Anterior cingulate cortex (tissue), 58 donors: ENCODE data around the gene TMEM238L.

Source experiments
- DNase-seq, 58 donors: peaks; one replicate each; lab custom pipeline; 2025; lab: John Stamatoyannopoulos, UW

The TMEM238L gene

DNA sequence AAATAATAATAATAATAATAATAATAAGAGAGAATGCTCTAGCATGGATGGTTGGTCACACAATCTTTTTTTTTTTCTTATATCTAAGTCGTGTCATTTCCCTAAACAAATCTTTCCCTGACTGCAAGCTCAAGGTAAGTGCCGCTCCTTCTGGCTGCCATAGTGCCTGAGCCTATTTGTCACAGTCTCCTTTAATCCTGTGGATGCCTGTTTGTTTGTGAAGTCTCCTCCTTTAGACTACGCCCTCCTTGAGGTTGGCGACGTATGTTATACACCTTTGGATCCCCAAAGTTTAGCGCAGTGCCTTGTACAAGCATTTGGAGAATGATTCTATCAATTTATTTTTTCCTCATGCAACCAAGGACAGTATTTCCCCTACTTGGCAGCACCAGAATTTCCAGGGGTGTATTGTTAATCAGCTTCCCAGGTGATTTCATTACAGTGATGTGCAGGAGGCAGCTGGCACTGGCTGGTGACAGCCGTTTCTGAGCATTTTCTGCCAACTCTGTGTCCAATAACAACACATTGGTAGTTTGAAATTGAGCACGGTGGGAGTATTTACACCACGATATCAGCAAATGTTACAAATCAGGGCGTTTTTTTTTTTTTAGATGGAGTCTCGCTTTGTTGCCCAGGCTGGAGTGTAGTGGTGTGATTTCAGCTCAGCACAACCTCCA is 26.6 kb downstream of the TMEM238L start:
- no peak for DNase-seq

DNA sequence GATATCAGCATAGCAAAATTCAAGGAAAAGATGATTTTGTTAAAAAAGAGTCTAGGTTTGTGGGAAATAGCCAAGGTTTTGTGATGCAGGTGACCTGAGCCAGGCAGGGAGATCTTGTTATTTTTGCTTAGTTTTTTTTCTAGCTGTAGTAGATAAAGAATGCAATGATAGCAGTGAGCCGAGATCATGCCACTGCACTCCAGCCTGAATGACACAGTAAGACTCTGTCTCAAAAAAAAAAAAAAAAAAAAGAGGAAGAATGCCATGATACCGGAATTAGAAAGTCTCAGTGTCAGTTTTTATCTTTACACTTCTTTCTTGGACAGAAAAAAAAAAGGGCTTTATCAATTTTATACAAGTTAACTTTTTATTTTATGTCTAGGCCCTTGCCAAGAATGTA is 27.5 kb downstream of the TMEM238L start:
- no peak for DNase-seq

DNA sequence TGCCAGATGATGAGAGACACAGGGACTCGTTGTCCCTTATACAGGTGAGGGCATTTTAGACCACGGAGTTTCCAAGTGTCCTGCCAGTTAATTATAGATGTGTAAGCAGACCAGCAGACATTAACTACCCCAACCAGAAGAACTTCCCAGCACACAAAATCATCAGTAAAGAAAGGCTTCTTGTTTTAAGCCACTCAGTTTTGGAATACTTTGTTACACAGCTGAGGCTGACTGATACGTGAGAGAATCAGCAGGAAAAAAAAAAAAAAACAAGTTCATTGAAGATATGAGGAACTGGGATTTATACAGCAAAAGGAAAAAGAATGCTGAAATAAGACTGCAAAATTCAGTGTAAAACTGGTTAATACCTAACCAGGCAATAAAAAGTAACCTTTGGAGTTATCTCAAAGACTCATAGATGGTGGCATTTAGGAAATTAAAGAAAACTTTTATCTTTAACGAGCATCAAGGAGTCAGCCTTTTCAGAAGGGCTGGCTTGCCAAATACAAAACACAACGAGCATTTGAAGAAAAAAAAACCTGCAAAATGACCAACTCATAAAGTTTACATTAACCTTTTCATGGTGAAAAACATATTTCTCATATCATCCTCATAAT is 28.1 kb downstream of the TMEM238L start:
- DNase-seq = no peak

GRCh38 chr17:10775058-10775457 is 28.8 kb downstream of the TMEM238L start:
- no peak for DNase-seq

DNA sequence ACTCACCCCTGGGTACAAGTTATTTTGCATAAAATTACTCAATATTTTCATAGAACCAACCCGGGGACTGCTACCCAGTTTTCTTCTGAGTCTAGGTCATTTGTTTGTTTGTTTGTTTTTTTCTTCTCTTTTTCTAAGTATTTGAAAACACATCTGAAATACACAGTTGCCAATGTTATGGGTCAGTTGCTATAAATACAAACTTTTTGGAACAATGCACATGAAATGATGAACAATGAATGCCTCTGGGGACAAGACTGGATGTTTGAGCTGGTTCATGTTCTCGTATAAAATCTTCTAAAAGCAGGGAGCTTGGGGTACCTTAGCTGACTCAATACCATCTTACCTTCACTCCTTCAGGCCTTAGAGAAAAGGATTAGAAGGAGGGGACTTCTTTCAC is 30.5 kb downstream of the TMEM238L start:
- no peak for DNase-seq

- peak in 5 of 58 donors; percentile 2 to 16 (median 4) for DNase-seq
Measured at GRCh38 chr17:10772425-10773380, 31.2 kb downstream of the TMEM238L start.

DNA sequence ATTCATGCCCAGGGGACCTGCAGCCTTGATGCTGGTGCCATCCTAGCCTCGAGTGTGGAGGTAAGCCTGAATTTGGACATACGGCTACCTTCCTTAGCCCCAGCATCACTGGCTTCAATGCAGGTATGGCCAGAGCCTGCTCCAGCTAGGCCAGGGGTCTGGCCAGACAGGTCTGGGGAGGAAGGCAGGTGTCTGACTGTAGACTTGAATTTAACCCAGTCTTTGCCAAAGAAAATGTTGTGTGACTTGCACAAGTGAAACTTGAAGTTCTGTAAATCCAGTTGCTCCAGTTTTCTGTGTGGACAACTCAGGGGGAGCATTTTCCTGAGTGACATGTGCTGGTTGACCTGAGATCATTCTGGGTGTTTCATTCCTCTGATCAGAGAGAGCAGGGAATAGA is 32.8 kb downstream of the TMEM238L start:
- no peak for DNase-seq

DNA sequence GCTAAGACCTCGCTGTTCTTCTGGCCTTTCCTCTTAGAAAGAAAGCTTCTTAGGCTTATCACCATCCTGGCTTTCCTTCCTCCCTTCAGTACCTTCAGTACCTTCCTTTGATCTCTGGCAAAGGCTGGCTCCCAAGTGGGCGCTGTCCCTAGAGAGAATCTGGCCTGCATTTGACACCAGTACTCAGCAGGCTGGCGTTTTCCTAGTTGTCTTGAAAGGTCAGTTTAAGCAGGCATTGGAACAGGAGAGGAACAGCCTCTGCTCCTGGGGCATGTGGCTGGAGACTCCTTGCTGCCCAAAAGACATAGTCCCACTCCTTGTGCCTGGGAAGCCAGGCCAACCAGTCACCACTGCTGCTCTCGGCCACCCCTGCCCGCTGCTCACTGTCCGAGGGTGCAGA is 34.1 kb downstream of the TMEM238L start:
- no peak for DNase-seq

GRCh38 chr17:10768750-10769251 is 35.1 kb downstream of the TMEM238L start:
- peak in 22 of 58 donors; percentile 6 to 70 (median 22) for DNase-seq

GRCh38 chr17:10767232-10767631 is 36.7 kb downstream of the TMEM238L start:
- no peak for DNase-seq

DNA sequence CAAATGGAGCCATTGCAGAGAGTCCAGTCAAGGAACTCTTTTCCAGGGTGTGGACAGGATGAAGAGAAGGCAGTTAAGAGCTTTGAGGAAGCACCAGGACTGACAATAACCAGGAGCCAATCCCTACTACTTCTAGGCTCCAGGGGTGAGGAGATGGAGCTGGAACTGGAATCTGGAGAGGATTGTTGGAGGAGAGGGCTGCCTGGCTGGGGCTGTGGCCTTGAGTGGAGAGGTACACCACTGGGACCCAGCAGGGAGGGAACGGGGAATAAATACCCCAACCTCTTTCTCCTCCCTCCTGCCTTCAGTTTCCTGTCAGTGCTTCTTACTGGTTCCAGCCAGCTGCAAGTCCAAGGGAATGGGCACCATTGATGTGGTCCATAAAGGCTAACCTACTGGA is 41.9 kb downstream of the TMEM238L start:
- no peak for DNase-seq

DNA sequence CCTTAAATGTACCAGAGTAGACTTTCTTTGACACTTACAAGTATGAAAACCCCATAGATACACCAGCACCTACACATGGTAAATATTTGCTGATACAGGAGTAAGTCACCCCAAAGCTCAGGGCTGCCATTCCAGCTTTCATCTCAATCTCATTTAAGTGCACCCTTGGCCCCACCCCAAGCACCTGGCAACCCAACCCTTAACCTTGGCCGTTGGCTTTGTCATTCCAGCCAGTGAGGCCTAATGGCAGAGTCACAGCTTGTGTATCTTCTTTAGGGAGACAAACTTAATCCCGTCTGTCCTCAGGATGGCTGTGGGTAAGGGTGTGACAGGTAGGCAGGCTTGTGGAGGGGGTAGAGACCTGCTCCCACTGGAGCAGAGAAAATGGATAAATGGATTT is 42.6 kb downstream of the TMEM238L start:
- no peak for DNase-seq

DNA sequence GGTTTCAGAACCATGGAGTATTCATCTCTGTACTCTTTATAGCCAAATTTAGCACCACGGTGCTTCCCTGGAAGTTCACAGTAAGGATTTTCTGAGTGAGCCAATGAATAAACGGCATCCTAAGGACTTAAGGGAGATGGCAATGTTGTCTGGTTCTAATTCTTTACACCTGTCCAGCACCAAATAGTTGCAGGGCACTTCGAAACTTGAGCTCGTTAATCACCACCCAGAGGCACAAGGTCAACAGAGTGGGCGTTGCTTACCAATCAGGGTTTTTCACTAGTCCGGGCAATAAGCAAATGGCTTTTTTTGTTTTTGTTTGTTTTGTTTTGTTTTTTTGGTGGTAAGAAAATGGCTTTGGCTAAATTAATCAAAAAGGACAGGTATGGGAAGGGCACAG is 45.8 kb downstream of the TMEM238L start:
- no peak for DNase-seq

GRCh38 chr17:10757647-10758046 is 46.3 kb downstream of the TMEM238L start:
- no peak for DNase-seq

GRCh38 chr17:10757067-10757466 is 46.8 kb downstream of the TMEM238L start:
- no peak for DNase-seq

DNA sequence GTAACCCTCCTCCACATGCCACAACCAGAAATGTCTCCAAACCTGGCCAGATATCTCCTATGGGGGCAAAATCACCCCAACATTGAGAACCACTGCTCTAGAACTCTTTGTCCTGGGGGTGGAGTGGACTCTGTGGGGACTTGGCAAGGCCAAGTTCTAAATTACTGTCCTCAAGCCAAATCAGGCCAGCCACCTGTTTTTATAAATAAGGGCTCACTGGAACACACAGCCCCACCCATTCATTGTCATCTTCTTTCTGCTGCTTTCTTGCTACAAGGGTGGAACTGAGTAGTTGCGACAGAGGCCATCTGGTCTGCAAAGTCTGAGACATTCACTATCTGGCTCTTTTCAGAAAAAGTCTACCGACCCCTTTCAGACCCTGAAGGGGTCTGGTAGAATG is 47.3 kb downstream of the TMEM238L start:
- no peak for DNase-seq

DNA sequence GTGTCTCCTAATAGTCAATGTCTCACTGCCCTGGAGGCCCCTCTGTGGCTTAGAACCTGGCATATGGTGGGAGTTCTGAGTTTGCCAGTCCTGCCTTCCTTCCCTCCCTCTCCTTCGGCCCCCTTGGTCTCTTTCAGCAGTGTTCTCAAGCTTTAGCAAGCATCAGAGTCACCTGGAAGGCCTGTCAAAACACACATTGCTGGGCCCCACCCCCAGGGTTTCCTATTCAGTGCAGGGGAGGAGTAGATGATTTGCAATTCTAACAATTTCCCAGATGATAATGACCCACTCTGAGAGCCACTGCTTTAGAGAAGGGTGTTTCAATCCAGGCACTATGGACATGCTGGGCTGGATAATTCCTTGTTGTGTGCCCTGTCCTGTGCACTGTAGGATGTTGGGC is 47.7 kb downstream of the TMEM238L start:
- DNase-seq = no peak

GRCh38 chr17:10755592-10756127 is 48.2 kb downstream of the TMEM238L start:
- DNase-seq = no peak

GRCh38 chr17:10754861-10755591 is 48.9 kb downstream of the TMEM238L start:
- no peak for DNase-seq

- no peak for DNase-seq
Measured at GRCh38 chr17:10754109-10754508, 49.8 kb downstream of the TMEM238L start.
